HG02588 (cell line): ENCODE data around the gene IL17B.
"Not testable (repeated sequence)": the region's sequence is repeated elsewhere in the genome, so short reads cannot be mapped to it uniquely, and the experiment has no call there.

Experiments used
- ATAC-seq: cut with Tn5 transposase; IDR thresholded peaks from one replicate; pipeline ENCODE4 v1.9.1; 2021; ENCODE audit warnings: mild to moderate bottlenecking, moderate library complexity; ENCODE audit not compliant: unreplicated experiment

IL17B gene

DNA sequence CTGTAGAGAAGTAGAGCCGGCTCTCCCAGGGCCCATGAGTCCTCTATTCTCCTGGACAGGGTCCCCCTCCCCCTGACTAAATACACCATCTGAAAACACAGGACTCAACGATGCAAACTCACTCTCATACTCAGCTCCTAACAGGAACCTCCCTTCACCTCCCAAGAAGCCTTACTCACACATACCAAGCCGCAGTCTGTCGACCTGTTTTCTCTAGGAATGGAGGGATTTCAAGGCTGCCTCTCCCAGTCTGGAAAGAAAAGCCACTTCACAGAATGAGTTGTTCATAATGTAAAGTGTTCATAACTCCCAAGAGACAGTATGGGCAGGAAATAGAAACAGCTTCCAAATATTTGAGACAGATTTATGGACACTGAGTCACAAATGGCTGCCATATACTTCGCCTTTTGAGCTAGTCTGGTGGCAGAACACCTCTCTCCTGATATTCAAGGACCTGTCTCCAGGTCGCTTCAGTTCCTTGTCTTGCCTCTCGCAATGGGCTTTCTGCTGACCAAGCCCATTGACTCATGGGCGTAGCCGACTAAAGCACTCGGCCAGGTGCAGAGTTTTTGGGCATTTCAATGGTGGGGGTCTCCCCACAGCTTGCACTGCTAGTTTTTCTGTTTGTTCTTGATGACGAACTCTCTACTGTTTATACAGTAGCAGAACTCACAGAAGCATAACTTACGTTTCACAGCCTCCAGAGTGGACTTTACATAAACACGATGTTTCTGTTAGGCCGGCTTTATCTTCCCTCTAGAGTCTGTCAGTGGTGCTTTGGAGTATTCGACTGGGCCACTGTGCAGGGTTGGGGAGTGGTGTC is 25.0 kb upstream of the IL17B start:
- ATAC-seq: no peak

DNA sequence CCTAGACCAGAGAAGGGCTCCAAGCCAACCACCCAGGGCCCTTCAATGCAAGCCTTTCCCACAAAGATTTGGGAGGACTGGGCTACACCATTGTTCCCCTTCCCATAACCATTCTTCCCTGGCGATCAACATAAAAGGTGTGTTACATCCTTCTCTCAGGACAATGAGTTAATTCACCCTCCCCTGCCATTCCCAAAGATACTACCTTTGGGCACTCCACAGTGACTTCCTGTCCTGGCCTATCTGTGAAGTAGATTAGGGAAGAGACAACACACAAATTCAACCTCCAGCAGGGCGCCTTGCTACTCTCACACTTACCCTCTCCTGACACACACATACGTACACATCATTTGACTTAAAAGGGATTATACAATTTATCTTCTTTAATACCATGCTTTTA is 23.2 kb upstream of the IL17B start:
- ATAC-seq: no peak

DNA sequence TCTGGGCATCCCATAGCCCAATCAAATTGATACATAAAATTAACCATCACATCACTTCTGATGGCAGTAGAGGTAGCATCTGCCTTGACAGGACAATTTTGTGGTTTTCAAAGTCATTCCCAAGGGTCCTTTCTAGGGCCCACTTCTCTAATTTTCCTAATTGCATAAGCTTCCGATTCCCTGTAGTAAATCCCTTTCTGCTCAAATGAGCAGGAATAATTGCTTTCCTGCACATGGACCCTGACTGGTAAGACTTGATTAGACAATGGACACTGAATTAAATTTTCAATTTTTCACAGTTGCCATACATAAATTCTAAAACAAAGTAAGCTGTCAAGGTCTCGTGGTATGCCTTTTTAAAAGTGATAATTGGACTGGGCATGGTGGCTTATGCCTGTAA is 22.0 kb upstream of the IL17B start:
- ATAC-seq: no peak

DNA sequence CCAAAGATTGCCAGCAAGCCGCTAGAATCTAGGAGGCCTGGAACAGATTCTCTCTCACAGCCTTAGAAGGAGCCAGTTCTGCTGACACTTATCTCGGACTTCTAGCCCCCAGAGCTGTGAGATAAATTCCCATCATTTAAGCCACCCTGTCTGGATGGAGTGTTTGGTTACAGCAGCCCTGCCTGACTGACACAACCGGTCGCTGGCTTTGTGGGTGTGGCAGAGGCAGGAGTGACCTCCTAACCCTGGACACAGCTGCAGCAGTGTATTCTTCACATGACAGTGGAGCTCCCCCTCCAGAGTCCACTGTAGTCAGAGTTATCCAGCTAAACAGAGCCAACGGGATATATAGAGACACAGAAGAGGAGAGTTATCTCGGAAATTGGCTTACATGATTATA is 21.2 kb upstream of the IL17B start:
- ATAC-seq: no peak

DNA sequence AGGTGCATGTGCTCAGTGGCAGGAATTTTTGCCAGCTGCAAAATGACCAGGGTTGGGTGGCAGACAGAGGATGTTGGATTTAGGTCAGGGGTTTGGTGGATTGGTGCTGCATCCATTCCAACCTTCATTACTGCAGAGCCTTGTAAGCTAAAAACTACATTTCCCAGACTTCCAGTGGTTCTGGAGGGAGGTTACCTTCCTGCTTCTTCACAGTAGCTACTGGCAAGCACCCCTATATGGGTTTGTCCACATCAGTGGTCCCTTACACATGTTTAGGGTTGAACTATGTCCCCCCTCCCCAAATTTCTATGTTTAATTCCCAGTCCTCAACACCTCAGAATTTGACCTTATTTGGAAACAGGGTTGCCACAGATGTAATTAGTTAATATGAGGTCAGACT is 20.7 kb upstream of the IL17B start:
- no peak for ATAC-seq

DNA sequence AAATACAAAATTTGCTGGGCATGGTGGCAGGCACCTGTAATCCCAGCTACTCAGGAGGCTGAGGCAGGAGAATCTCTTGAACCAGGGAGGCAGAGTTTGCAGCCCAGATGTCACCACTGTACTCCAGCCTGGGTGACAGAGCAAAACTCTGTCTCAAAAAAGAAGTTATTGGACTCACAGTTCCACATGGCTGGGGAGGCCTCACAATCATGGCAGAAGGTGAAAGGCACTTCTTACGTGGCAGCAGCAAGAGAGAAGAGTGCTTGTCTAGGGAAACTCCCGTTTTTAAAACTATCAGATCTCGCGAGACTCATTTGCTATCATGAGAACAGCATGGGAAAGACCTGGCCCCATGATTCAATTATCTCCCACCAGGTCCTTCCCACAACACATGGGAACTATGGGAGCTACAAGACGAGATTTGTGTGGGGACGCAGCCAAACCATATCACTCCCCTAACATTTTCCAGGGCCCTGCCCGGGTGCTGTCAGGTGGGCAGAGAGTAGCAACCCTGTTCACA is 19.7 kb upstream of the IL17B start:
- ATAC-seq: not testable (repeated sequence)

DNA sequence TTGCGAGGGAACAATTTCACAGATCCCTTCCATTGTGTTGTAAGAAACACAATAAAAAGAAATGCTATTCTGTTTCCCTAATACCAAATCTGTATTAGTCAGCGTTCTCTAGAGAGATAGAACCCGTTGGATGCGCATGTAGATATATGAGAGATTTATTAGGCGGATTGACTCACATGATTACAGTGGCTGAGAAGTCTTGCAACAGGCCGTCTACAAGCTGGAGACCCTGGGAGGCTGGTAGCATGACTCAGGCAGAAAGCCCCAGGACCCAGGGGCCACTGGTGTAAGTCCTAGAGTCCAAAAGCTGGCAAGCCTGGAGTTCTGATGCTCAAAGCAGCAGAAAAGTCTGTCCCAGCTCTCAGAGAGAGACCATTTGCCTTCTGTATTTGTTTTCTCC is 18.4 kb upstream of the IL17B start:
- ATAC-seq: no peak

DNA sequence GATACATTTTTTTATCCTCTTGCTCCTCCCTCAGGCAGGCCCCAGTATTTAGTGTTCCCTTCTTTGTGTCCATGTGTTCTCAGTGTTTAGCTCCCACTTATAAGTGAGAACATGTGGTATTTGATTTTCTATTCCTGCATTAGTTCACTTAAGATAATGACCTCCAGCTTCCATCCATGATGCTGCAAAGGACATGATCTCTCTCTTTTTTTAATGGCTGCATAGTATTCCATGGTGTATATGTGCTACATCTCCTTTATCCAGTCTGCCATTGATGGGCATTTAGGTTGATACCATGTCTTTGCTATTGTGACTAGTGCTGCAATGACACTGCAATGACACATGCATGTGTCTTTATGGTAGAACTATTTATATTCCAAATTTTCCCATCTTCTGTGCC is 15.9 kb upstream of the IL17B start:
- not testable (repeated sequence) for ATAC-seq

DNA sequence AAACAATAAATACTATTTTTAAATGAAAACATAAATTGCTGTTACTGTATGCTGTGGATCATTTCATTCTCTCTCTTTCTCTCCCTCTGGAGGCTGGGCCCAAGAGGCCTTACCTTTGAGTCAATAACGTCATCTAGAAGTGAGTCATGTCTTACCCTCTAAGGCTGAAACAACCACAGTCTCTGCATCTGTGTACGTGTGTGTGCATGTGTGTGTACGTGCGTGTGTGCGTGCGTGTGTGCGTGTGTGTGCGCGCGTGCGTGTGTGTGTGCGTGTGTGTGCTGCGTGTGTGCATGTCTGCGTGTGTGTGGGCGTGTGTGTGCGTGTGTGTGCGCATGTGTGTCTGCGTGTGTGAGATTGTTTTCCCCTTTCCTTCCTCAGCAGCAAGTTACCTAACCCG is 13.6 kb upstream of the IL17B start:
- no peak for ATAC-seq

DNA sequence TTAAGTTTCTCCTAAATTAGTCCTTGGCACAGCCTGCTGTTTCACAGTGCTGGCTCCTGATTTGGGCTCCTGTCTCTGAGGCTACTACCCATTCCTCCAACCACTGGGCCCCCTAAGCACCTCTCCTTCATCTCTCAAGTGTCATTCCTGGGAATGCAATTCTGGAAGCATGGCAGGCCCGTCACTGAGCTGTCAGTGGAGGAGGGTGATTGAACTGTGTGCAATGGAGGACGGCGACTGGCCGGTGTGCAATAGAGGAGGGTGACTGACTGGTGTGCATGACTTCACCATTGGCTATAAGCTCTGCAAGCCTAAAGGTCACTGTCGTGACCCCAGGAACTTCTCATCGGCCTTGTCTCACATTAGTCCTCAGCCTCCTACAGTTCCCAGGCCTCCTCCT is 12.4 kb upstream of the IL17B start:
- no peak for ATAC-seq

DNA sequence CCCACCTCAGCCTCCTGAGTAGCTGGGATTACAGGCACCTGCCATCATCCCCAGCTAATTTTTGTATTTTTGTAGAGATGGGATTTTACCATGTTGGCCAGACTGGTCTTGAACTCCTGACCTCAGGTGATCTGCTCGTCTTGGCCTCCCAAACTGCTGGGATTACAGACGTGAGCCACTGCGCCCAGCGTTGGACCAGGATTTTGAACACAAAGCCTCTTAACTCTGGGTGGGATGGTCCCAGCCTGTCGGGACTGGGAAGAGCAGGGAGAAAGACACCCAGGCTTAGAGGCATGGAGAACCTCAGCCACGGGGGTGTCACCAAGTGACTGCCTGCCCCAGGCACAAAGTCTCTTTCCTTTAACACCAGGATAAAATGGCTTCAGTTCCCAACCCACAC is 12.0 kb upstream of the IL17B start:
- ATAC-seq: not testable (repeated sequence)

DNA sequence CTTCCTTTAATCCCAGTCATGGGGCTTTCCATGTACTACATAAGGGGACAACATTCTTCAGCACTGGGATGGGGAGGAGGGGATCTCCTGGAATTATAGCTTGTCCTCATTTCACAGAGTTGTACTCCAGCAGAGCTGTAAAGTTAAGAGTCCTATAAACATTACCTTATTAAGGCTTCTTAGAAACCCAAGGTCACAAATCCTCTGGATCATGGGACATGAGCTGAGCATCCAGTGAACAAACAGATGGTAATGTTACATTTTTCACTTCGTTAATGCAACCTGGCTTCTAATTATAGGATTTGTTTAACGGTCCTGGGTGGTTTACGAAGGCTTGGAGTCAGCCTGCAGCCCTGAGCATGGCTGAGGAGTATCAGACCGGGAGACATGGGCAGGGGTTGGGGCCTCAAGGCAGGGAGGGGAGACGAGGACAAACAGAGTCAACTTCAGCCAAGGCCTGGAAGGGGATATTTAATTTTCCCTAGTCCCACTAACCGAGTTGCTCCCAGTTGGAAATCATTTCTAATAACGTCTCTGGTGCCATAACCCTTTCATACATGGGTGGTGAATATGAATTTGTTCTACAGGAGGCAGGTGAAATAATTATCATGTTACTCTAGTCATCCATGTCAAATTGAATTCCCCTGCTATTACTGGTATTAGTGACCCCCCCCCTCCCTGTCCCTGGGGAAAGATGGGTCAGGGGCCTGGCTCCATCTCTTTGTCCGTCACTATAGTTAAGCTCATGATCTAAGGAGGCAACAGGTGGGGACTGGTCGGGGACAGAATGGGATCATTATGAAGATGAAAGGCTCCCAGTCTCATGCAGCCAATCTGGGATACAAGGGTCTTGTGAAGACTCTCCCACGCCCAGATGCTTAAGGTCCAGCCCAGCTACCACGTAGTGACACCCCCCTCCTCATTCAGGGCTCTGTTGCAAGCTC is 10.7 kb upstream of the IL17B start:
- no peak for ATAC-seq

DNA sequence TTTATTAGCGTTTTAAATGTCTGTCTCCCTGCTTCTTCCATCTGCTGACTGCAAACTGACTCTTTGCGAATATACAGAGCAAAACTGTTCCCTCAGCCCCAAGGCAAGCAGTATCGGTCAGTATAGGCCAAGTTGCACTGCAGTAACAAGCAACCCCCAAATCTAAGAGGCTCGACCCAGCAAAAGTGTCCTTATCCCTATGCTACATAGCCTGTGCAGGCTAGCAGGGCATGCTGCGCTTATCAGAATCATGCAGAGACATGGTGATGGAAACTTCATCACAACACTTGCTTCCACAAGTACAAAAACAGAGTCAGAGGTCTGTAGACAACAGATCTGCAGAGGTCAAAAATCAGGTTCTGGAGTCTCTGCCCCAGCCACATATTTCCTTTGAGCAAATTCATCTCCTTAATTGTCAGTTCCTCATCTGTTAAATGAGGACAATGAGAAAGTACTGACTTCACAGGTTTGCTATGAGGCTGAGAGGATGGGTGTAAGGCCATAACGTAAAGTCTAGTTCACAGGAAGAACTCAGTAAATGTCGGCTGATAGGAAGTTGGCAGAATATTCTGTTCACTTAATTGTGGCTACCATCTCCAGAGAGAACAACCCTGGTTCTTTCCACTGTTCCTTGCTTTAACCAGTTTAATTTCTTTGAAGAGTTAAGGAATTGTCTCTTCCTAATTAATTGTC is 9.6 kb upstream of the IL17B start:
- ATAC-seq: no peak

DNA sequence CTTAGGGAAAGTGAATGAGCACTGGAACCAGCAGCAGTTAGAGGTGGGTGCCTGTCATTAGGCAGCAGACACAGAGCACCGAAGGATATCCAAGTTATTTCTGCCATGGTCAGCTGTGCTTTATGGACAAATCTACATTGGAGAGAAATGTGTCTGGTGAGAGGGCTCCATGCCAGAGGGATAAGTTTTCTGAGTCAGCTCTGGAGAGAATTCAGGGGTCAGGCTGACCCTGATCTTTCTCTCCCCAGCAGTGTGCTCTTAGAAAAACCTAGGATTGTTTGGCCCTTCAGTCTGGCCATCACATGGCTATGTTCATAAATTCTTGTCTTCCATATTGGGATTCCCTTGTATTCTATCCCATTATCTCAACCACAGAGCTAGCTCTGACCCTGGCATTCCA is 8.9 kb upstream of the IL17B start:
- ATAC-seq: no peak

DNA sequence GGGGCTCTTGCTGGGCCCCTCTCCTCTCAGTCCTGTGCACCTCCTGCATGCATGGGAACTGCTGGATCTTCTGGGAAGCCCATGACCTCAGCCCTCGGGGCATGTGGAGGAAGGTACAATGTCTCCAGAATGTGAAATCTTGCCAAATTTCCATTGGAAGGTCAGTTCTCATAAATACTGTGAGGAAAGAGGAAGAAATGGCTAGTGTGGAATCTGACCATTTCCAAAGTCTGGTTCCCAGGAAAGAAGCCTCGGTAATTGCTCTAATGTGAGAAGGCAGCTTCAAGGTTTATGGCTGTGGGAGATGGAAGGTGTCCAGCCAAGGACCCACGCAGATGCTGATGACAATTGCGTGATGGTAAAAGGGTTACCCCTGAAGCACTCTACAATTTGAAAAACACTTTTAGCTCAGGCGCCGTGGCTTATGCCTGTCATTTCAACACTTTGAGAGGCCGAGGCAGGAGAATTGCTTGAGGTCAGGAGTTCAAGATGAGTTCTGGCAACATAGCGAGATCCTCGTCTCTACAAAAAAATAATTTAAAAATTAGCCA is 8.1 kb upstream of the IL17B start:
- ATAC-seq: no peak

DNA sequence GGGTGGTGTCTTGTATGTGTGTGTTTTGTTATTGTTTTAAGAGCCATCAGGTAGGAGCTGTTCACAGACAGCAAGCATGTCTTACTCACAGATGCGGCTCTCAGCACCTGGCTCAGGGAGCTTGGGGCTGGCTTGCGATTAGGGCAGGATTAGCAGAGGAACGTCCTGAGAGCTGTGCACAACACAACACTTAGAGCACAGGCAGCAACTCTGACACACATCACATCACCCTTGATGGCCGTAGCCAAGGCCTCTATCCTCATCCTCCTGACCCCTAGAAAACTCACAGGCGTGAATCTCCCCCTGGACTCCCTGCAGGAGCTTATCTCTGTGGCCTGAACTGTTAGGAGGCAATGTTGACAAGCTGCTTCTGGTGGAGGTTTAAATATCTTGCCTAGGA is 7.1 kb upstream of the IL17B start:
- ATAC-seq: no peak

DNA sequence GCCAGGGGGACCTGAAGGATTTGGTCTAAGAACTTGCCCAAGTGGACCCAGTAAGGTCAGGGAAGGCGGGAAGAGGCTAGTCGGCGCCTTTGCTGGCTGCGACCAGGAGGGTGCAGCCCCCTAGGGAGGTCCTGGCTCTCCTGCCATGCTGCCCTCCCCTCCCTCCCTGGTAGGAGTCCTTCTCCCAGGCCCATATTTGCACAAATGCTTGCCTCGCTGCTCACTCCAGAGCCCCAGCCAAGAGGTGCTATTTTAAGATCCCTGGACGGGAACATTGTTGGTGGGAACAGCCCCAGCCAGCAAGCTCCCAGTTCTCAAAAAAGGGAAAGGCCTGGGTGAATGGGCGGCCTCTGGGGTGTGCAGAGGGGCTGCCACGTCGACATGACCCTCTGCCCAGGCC is 4.3 kb upstream of the IL17B start:
- no peak for ATAC-seq

DNA sequence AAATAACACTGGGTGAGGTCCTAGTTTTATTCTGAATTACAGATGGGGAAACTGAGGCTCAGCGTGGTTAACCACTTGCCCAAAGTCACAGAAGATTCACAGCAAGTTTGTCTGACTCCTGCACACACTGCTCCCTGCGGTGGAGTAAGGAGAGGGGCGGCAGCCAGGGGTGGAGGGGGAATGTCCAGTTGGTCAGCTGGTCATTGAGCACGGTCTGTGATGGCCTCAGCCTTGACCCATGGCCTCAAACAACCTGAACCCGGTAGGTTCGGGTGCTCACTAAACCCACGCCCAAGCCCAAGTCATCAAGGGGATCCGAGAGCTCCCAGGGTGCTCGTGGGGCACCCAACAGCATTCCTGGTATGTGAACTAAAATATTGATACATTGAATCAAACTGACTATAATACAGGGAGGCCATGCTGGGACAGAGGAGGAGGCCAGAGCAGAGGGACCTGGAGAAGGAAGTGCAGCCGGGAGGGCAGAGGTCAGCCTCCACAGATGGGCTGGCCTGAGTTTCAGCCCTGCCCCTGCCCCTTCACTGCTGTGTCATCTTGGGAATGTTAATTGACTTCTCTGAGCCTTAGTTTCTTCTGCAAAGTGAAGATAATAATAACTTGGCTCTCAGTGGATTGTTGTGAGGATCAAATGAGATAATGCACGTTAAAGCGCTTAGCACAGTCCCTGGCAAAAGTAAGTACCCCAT is 3.6 kb upstream of the IL17B start:
- ATAC-seq: no peak

DNA sequence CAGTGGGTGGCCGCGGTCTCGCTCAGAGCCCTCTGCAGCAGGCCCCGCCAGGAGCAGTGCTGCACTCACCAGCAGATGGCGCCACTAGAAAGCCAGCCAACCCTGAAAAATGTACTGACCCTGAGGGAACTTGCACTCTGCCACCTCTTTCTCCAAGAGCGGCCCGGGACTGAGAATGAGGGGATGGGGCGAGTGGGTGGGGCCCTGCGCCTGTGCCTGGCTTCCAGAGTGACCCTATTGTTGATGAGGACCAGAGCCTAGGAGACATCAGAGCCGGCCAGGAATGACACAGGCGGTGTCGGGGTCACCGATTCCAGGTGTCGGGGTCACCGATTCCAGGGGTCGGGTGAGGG is 2.9 kb upstream of the IL17B start:
- ATAC-seq: peak; percentile 55

DNA sequence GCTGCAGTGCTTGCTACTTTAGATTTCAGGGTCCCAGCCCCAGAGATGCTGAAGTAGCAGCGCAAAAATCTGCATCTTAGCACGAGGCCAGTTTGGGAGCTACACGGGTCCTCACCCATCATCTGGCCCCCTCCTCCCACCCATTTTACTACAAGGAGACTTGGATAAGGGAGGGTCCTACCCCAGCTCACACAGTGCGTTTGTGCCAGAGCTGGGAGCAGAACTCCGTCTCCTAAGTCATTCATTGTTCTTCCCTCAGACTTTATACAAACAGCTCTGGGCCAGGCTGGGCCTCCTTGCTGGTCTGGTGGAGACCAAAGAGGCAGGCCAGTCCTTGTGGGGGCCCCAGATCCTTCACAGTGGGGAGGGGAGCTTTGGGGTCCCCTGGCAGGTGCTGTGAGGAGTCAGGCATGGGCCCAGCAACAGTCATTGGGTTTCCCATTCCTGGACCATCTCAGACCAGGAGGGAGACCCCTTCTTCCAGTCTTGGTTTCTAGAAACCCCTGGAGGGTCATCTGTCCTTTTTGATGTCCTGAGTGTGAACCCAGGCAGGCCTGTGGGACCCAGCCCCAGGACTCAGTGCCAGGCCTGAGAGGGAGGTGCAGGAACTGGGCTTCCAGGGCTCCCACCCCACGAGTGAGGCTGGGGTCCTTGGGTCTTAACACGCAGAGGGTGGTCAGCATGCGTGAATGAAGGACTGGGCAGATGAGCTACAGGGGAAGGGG is 2.3 kb upstream of the IL17B start:
- peak; percentile 22 for ATAC-seq
